Stimulated activated CD8-positive, alpha-beta memory T cell treated with anti-CD3 and anti-CD28 coated beads, Interleukin-4, amount 100 ng/mL, for 1 hour (primary cell): Measurements from ENCODE around the gene MITF.

Experiments
- DNase-seq, 2 donors: peaks; one replicate each; pipeline ENCODE4 v3.0.0-alpha.2; 2020; ENCODE audit warnings: low read depth in 2 of 2, low spot score in 1 of 2

MITF gene

GRCh38 chr3:69725994-69726571, 13.2 kb upstream of the MITF start:
- DNase-seq: no peak

- DNase-seq: no peak
Observed at GRCh38 chr3:69729147-69729919, 9.9 kb upstream of the MITF start.

- DNase-seq: no peak
Observed at GRCh38 chr3:69731080-69731479, 8.2 kb upstream of the MITF start.

- DNase-seq: no peak
Observed at GRCh38 chr3:69735893-69736292, 3.4 kb upstream of the MITF start.

- DNase-seq: no peak
Observed at GRCh38 chr3:69737392-69737791, 1.9 kb upstream of the MITF start.

GRCh38 chr3:69738315-69738714, 949 bp upstream of the MITF start:
- DNase-seq: no peak

GRCh38 chr3:69738859-69739203, 433 bp upstream of the MITF start:
- DNase-seq: no peak

- no peak for DNase-seq
Observed at GRCh38 chr3:69740103-69741021, 1.1 kb downstream of the MITF start.

GRCh38 chr3:69741032-69741767, 1.9 kb downstream of the MITF start:
- no peak for DNase-seq

GRCh38 chr3:69742391-69742790, 3.1 kb downstream of the MITF start:
- no peak for DNase-seq

GRCh38 chr3:69743975-69744906, 5.0 kb downstream of the MITF start:
- no peak for DNase-seq

- DNase-seq: no peak
Observed at GRCh38 chr3:69745505-69745904, 6.2 kb downstream of the MITF start.

- DNase-seq: no peak
Observed at GRCh38 chr3:69746119-69746518, 6.9 kb downstream of the MITF start.

- DNase-seq: no peak
Observed at GRCh38 chr3:69747511-69748258, 8.4 kb downstream of the MITF start.

- no peak for DNase-seq
Observed at GRCh38 chr3:69748503-69748902, 9.2 kb downstream of the MITF start.

- DNase-seq: no peak
Observed at GRCh38 chr3:69749461-69749860, 10.2 kb downstream of the MITF start.

- DNase-seq: no peak
Observed at GRCh38 chr3:69750549-69750948, 11.3 kb downstream of the MITF start.

GRCh38 chr3:69751074-69751476, 11.8 kb downstream of the MITF start:
- no peak for DNase-seq

- DNase-seq: no peak
Observed at GRCh38 chr3:69752241-69752640, 13.0 kb downstream of the MITF start.
